A549 (cell line): ENCODE measurements around the gene ANKRD10.

ENCODE experiments used
- ESRRA ChIP-seq: fragments of 150-350 bp; IDR thresholded peaks from 2 replicates; pipeline ENCODE4 v1.6.1; 2014; ENCODE audit warnings: mild to moderate bottlenecking, low read length, borderline replicate concordance
- SREBF2 ChIP-seq: fragments of 450-650 bp; IDR thresholded peaks from 2 replicates; pipeline ENCODE4 v1.6.1; 2014; ENCODE audit warnings: mild to moderate bottlenecking, moderate library complexity

GRCh38 chr13:110912651-110913051, 2.2 kb downstream of the ANKRD10 start:
- no peak for TF ChIP-seq ESRRA
- TF ChIP-seq SREBF2, result no peak
